Measurements from ENCODE around the gene EVI5.
"Not testable (repeated sequence)": the region's sequence is repeated elsewhere in the genome, so short reads cannot be mapped to it uniquely, and the experiment has no call there.

EVI5 gene

GRCh38 chr1:92747735-92748134 is 37.2 kb downstream of the EVI5 start:
- no peak for DNase-seq

DNA sequence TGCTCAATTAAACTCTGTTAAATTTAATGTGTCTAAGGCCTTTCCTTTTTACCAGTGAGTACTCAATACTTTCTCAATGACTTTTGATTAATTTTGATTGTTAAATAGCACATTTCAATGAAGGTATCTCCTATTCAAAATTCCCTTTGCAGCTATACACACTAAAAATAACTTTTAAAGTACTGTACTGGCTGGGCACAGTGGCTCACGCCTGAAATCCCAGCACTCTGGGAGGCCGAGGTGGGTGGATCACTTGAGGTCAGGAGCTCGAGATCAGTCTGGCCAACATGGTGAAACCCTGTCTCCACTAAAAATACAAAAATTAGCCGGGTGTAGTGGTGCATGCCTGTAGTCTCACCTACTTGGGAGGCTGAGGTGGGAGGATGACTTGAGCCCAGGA is 38.7 kb downstream of the EVI5 start:
- DNase-seq: not testable (repeated sequence)

DNA sequence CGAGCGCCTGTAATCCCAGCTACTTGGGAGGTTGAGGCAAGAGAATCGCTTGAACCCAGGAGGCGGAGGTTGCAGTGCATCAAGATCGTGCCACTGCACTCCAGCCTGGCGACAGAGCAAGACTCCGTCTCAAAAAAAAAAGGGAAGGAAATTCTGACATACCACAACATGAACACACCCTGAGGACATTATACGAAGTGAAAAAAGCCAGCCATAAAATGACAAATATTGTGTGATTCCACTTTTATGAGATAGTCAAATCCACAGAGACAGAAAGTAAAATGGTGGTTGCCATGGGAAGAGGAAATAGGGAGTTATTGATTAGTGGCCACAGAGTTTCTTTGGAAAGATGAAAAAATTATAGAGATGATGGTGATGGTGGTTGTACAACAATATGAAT is 41.7 kb downstream of the EVI5 start:
- DNase-seq: no peak

- DNase-seq: no peak
Observed at GRCh38 chr1:92739669-92740524, 45.0 kb downstream of the EVI5 start.

GRCh38 chr1:92736395-92736794 is 48.5 kb downstream of the EVI5 start:
- DNase-seq: peak; percentile 50 to 57

- peak; percentile 7 to 15 for DNase-seq
Observed at GRCh38 chr1:92730476-92730875, 54.4 kb downstream of the EVI5 start.

GRCh38 chr1:92728697-92729096 is 56.2 kb downstream of the EVI5 start:
- DNase-seq: peak; percentile 70 to 77

DNA sequence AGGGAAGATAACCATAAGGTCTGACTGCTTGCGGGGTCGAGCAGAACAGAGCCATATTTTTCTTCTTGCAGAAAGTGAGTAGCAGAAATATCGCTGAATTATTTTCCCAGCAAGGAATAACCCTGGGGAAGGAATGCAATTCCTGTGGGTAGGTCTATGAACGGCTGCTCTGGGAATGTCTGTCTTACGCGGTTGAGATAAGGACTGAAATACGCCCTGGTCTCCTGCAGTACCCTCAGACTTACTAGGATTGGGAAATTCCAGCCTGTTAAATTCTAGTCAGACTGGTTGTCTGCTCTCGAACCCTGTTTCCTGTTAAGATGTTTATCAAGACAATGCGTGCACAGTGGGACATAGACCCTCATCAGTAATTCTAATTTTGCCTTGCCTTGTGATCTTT is 61.2 kb downstream of the EVI5 start:
- DNase-seq: not testable (repeated sequence)

- no peak for DNase-seq
Observed at GRCh38 chr1:92721886-92722285, 63.0 kb downstream of the EVI5 start.

- DNase-seq: not testable (repeated sequence)
Observed at GRCh38 chr1:92721157-92721556, 63.8 kb downstream of the EVI5 start.

GRCh38 chr1:92715476-92715951 is 69.4 kb downstream of the EVI5 start:
- not testable (repeated sequence) for DNase-seq

DNA sequence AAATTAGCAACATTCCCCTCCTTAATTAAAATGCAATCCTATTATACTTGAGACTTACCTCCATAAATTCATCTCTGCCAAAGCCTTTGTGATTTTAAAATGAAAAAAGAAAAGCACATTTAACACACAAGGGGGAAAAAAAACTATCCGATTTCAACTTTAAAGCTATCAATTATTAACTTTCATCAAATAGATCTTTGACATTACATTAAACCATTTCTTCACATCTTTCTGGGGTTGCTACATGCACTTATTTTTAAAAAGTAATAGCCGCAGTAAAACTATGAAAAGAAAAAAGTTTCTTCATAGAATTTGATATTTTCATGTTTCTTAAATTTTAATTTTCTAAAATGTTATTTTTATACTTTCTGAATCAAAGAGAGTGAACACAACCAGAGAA is 71.0 kb downstream of the EVI5 start:
- DNase-seq: no peak

DNA sequence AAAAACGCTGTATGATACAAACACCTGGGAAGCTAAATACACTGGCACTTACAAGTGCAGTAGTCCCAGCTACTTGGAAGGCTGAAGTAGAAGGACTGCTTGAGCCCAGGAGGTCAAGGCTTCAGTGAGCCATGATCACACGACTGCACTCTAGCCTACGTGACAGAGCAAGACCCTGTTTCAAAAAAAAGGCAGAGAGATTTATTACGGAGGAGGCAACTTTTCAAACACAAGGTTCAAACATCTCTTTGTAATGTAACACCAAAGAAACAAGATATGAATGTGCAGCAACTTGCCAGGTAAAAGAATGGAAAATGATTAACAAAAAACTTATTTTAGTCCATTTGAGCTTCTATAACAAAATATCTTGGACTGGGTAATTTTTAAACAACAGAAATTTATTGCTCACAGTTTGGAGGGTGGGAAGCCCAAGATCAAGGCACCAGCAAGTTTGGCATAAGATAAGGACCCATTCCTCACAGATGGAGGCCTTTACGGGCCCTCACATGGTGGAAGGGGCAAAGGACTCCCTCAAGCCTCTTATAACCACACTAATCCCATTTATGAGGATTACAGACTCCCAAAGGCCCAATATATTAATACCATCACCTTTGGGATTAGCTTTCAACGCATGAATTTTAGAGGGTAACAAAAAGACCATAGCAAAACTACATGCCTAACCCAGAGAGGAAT is 73.3 kb downstream of the EVI5 start:
- DNase-seq: no peak

DNA sequence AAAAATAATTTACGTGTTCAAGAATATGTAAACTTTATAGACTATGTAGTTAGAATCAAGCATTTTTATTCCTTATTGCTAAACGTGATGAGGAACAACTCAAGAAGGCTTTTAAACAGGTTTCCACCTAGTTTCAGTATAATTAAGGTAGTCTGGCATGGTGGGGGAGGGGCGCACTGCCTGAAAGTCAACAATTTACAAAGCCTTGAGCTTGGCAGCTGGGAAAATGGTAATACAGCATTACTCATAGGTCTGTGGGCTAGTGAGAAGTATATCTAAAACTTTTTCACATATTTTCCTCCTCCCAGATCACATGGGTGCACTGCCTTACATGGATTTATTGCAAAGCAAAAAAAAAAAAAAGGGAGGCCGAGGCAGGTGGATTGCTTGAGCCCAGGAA is 75.2 kb downstream of the EVI5 start:
- no peak for DNase-seq

GRCh38 chr1:92708368-92708950 is 76.4 kb downstream of the EVI5 start:
- no peak for DNase-seq

DNA sequence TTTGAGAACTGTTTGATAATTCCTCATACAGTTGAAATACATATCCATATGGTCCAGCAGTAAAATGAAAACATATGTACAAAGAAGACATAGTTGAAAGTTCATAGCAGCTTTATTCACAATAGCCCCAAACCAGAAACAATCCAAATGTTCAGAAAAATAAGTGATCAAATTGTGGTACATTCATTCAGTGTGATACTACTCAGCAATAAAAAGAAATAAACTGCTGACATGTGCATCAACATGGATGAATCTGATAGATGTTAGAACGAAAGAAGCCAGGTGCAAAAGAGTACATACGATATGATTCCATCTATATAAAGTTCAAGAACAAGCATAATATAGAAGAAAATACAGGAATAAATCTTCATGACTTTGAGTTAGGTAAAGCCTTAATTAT is 77.2 kb downstream of the EVI5 start:
- DNase-seq: no peak

DNA sequence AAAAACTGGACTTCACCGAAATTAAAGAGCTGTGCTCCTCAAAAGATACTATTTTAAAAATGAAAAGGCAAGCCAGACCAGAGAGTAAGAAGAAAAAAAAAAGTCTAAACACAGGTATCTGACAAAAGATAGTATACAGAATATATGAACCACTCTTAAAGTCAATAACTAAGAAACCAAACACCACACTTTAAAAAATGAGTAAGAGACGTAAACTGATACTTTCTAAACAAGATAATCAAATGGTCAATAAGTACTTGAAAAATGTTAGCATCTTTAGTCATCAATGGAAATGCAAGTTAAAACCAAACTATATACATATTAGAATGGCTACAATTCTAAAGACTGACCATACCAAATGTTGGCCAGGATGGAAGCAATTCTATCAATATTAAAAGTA is 77.6 kb downstream of the EVI5 start:
- no peak for DNase-seq

- DNase-seq: no peak
Observed at GRCh38 chr1:92705446-92705845, 79.5 kb downstream of the EVI5 start.

DNA sequence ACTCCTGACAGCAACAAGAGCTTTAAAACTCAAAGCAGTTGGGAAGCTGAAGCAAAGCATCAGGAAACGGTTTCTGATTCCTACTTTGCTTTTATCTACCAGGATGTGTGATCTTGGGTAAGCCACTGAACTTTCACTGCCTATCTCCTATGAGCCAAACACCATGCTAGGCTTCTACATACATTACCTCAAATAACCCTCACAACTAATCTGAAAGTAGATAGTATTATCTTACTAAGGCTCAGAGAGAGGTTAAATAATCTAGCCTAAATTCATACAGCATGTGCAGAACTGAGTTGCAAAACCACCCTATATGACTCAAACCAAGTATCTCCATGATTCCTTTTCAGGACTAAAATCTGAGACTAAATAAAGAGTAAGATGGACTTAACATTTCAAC is 83.8 kb downstream of the EVI5 start:
- DNase-seq: no peak

GRCh38 chr1:92698932-92699331 is 86.0 kb downstream of the EVI5 start:
- no peak for DNase-seq

DNA sequence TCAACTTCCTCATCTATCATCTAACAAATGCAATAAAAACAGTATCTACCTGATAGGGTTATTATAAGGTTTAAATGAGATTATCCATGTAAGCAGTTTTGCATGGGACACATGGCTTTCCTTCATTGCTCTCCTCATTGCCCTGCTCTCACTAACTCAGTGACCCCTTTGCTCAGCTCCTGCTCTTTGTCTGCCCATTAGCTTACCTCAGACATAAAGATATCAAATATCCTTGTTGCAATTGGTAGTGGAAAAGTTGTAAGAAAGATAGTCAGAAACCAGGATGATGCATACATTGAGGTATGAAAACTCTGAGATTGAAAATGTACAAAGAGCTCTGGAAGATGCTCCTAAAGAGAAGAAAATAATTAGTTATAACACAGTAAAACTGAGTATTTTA is 89.8 kb downstream of the EVI5 start:
- no peak for DNase-seq

- no peak for DNase-seq
Observed at GRCh38 chr1:92691925-92692324, 93.0 kb downstream of the EVI5 start.

DNA sequence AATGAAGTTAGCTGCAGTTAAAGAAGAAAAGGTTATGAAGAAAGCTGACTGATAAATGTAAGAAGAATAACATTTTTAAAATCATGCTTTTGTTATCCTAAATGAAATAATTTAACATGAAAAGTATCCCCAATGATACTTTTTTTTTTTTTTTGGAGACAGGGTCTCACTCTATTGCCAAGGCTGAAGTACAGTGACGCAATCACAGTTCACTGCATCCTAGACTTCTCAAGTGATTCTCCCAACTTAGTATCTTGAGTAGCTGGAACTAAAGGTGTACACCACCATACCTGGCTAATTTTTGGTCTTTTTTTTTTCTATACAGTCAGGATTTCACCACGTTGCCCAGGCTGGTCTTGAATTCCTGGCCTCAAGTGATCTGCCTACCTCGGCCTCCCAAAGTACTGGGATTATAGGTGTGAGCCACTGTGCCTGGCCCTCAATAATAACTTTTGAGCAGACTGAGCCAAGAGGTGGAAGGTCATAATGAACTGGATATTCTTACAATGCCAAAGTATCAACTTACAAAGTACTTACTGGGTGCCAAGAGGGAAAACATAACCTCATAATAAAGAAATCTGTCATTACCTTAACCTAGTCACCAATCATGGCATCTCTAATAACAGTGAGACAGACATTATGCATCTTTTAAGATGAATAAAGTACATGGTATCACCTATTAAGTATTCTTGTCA is 94.5 kb downstream of the EVI5 start:
- no peak for DNase-seq
